SH-SY5Y (cell line): ENCODE results near the gene SPAG7.

ENCODE experiments used
- GATA2 ChIP-seq: IDR thresholded peaks from 2 replicates; pipeline ENCODE4 v1.6.1; 2011; ENCODE audit warnings: mild to moderate bottlenecking, low read depth, low read length
- GATA3 ChIP-seq: IDR thresholded peaks from 2 replicates; pipeline ENCODE4 v1.6.1; 2011; ENCODE audit warnings: low read depth, mild to moderate bottlenecking, low read length, moderate library complexity

DNA sequence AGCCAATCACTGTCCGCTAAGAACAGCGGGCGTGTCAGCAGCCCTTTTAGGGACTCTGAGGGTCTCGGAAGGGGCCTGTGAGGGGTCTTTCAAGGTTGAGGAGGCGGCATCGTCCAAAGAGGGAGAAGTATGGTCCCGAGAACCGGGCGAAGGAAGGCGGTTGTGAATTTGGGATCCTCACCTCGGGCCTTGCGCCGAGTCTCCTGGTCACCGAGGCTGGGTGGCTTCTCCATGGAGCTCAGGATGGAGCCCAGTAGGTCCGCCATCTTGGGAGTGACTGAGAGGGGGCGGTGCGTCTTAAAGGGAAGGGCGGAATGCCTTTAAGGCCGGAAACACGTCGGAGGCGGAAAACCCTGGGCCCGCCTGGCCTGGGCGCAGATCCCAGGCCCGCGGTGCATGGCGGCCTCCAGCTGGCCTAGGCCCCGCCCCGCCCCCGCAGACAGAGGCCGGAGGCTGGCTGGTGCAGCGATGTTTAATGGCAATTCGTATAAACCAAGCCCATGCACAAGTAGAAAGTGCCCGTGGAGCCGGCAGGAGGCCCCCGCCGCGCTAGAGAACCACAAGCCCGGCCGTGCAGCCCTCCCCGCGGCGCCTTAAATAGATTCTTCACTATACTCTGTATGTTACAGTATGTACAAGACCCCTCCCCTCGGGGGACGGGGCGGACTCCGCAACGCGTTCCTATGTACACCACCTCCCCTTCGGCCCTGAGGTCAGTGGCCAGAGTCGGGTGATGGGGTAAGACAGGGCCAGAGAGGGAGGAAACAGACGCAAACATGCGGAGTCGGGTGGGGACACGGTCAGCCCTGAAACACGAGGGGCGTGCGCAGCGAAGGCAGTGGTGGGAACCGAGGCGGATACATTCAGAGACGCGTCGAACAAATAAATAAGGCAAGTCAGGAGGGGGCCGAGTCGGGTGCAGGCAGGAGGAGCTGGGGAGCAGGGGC is at the start of gene SPAG7:
- no peak for TF ChIP-seq GATA2
- no peak for TF ChIP-seq GATA3
